Endothelial cell of umbilical vein (primary cell): ENCODE measurements around the gene MAGI1.

Experiments used
- CTCF ChIP-seq, 2 donors: IDR thresholded peaks; 1 replicate in 1 of 2; 2 replicates in 1 of 2; pipeline ENCODE4 v1.5.1; 2011; ENCODE audit warnings: low read length in 2 of 2, mild to moderate bottlenecking in 2 of 2, moderate library complexity in 2 of 2, control low read depth in 1 of 2, inconsistent platforms in 1 of 2, low read depth in 1 of 2; ENCODE audit not compliant: insufficient read depth in 1 of 2; ENCODE audit errors: extremely low read depth in 1 of 2
- EZH2 ChIP-seq: IDR thresholded peaks from 2 replicates; pipeline ENCODE4 v1.6.1; 2012; ENCODE audit warnings: borderline replicate concordance, low read depth, mild to moderate bottlenecking, moderate library complexity, low read length, inconsistent platforms; ENCODE audit not compliant: severe bottlenecking
- MAX ChIP-seq: IDR thresholded peaks from 2 replicates; pipeline ENCODE4 v1.6.1; 2011; ENCODE audit not compliant: insufficient read depth, insufficient read length
- MYC ChIP-seq: IDR thresholded peaks from one replicate; pipeline ENCODE4 v1.6.1; 2011; ENCODE audit warnings: mild to moderate bottlenecking, low read depth, low read length
- POLR2A ChIP-seq: IDR thresholded peaks from 2 replicates; pipeline ENCODE4 v1.6.1; 2012; ENCODE audit warnings: low read depth, mild to moderate bottlenecking, control low read depth, low read length

- TF ChIP-seq CTCF (IDR thresholded peaks at IDR 0.05; ENCODE audit: extremely low read depth in 1 of 2, insufficient read depth in 1 of 2, low read depth in 1 of 2, low read length in 2 of 2) (no peak), POLR2A (no peak), MAX (no peak), EZH2 (no peak), MYC (no peak)
Observed at GRCh38 chr3:65577843-65578430, 460.8 kb downstream of the MAGI1 start.
